Measurements from ENCODE around the gene SOS1.

- TF ChIP-seq EZH2phosphoT487 (IDR thresholded peaks at IDR 0.05; ENCODE audit: low read length) (no peak), CTCF (IDR thresholded peaks at IDR 0.05; ENCODE audit: low read length) (no peak), EZH2 (optimal IDR thresholded peaks at IDR 0.05; ENCODE audit: low read depth, low read length) (no peak)
Observed at GRCh38 chr2:39094717-39095363, 26.0 kb downstream of the SOS1 start.

Measured in MM.1S (cell line).